Osteoblast (primary cell): Measurements from ENCODE around the gene FAM20C. TPM values are rescaled to one million over a fixed set of nuclear protein-coding genes. Genes with fewer than 3 reads are reported as not detected.
"Not testable (repeated sequence)": the region's sequence is repeated elsewhere in the genome, so short reads cannot be mapped to it uniquely, and the experiment has no call there.

Experiments used
- DNase-seq: peaks from one replicate; pipeline ENCODE4 v3.0.0; 2011; ENCODE audit warnings: low spot score, mixed read lengths; ENCODE audit not compliant: insufficient read length; ENCODE audit errors: missing footprints
- H2AFZ ChIP-seq: 2 replicates; pipeline ENCODE4 v1.6.0; 2011; ENCODE audit warnings: mild to moderate bottlenecking, low read length
- H3K27ac ChIP-seq: 2 replicates; pipeline ENCODE4 v1.5.1; 2011; ENCODE audit warnings: mild to moderate bottlenecking, low read depth, low read length, moderate library complexity
- H3K27me3 ChIP-seq: 2 replicates; pipeline ENCODE4 v1.6.0; 2012; ENCODE audit warnings: mild to moderate bottlenecking, control low read depth, inconsistent platforms, low read length, moderate library complexity; ENCODE audit not compliant: insufficient read depth
- H3K36me3 ChIP-seq: 2 replicates; pipeline ENCODE4 v1.5.1; 2011; ENCODE audit warnings: mild to moderate bottlenecking, low read length, control low read depth, moderate library complexity; ENCODE audit not compliant: insufficient read depth
- H3K4me1 ChIP-seq: 2 replicates; pipeline ENCODE4 v1.5.1; 2011; ENCODE audit warnings: mild to moderate bottlenecking, low read length, control low read depth, moderate library complexity; ENCODE audit not compliant: insufficient read depth
- H3K4me2 ChIP-seq: 2 replicates; pipeline ENCODE4 v1.6.0; 2011; ENCODE audit warnings: mild to moderate bottlenecking, low read length; ENCODE audit not compliant: insufficient read depth
- H3K4me3 ChIP-seq: fragments of 200-600 bp; sonication (generic); 3 replicates; pipeline ENCODE4 v1.5.1; 2012; ENCODE audit warnings: mild to moderate bottlenecking, low read length, inconsistent platforms; ENCODE audit not compliant: insufficient read depth
- H3K79me2 ChIP-seq: 2 replicates; pipeline ENCODE4 v1.6.0; 2012; ENCODE audit warnings: mild to moderate bottlenecking, low read length, control low read depth, inconsistent platforms; ENCODE audit not compliant: insufficient read depth
- H3K9me3 ChIP-seq: 2 replicates; pipeline ENCODE4 v1.5.1; 2011; ENCODE audit warnings: low read depth, low read length, control low read depth
- H4K20me1 ChIP-seq: 2 replicates; pipeline ENCODE4 v1.6.0; 2012; ENCODE audit warnings: mild to moderate bottlenecking, low read length, control low read depth; ENCODE audit not compliant: insufficient read depth
- CTCF ChIP-seq: IDR thresholded peaks from 2 replicates; pipeline ENCODE4 v1.5.1; 2011; ENCODE audit warnings: mild to moderate bottlenecking, low read depth, low read length, moderate library complexity; ENCODE audit errors: extremely low read depth
- total RNA-seq: library from RNA; depleted of rRNA; stranded (reverse); fragments of >200 nt; gene quantifications from 2 replicates; pipeline ENCODE4 v1.2.3, GENCODE V29; 2012

The FAM20C gene
- total RNA-seq, 1 donor, result 46.0 TPM

DNA sequence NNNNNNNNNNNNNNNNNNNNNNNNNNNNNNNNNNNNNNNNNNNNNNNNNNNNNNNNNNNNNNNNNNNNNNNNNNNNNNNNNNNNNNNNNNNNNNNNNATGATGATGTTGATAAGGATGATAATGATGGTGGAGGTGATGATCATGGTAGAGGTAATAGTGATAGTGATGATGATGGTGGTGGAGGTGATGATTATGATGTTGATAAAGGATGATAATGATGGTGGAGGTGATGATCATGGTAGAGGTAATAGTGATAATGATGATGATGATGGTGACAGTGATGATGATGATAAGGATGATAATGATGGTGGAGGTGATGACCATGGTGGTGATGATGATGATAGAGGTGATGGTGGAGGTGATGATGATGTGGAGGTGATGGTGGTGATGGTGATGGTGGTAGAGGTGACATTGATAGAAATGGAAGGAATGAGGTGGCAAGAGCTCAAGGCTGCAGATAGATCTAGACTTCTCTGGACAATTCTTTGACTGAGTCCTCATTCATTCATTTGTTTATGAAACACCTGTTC is 47.8 kb downstream of the FAM20C start:
- Histone ChIP-seq H2AFZ (no peak overlapping the region), H3K79me2 (peaks cover 53% of the 10 kb centered on the region), H3K4me3 (no peak overlapping the region), H3K4me2 (no peak overlapping the region), H3K27ac (no peak overlapping the region), H3K9me3 (no peaks in the 10 kb centered on the region), H4K20me1 (peaks cover 67% of the 10 kb centered on the region), H3K4me1 (no peaks in the 10 kb centered on the region), H3K36me3 (peaks cover 24% of the 10 kb centered on the region), H3K27me3 (no peaks in the 10 kb centered on the region)
- DNase-seq, result no peak
- no peak for TF ChIP-seq CTCF

DNA sequence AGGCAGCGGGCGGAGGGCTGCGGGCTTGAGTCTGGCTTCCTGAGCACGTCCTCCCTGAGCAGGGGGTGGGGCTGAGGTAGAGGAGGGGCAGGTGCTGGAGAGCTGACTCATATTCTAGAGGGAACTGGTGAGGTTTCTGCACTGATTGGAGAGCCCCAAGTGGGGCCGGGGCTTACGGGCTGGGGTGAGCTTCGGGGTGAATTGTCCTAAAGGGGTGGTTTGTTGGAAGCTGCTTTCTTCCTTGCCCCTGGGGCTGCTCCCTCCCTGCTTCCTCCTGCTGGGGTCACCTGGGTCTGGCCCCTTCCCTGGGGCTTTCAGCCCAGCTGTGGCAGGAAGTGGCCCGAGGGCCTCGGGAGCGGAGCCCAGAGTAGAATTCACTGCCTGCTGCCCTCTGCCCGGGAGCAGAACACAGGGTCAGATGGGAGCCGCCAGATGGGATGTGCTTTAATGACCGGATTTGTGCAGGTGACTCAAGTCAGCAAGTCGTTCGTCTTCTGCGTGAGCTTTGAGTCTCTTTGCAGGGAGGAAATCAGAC is 48.6 kb downstream of the FAM20C start:
- Histone ChIP-seq H3K27ac (no peak overlapping the region), H3K4me2 (no peak overlapping the region), H3K79me2 (peaks cover 47% of the 10 kb centered on the region), H3K36me3 (peaks cover 25% of the 10 kb centered on the region), H3K27me3 (no peaks in the 10 kb centered on the region), H3K4me1 (no peaks in the 10 kb centered on the region), H4K20me1 (peaks cover 66% of the 10 kb centered on the region), H2AFZ (no peak overlapping the region), H3K9me3 (no peaks in the 10 kb centered on the region), H3K4me3 (no peak overlapping the region)
- DNase-seq, result no peak
- TF ChIP-seq CTCF, result no peak

DNA sequence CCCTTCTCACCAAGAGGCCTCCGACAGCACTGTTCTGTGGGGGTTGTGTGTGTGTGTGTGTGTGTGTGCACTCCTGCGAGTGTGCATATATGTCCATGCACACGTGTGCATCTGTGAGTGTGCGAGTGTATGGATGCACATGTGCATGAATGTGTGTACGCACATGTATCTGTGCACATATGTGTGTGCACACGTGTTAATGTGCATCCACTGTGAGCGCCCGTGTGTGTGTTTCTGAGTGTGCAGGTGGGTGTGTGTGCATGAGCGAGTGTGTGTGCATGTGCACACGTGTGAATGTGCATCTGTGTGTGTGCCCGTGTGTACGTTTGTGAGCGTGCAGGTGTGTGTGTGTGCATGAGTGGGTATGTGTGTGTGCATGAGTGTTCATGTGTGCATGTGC is 49.1 kb downstream of the FAM20C start:
- H2AFZ ChIP-seq, result no peak overlapping the region
- no peak overlapping the region for H3K4me2 ChIP-seq
- no peak overlapping the region for H3K27ac ChIP-seq
- peaks cover 27% of the 10 kb centered on the region for H3K36me3 ChIP-seq
- H3K27me3 ChIP-seq, result no peaks in the 10 kb centered on the region
- no peaks in the 10 kb centered on the region for H3K4me1 ChIP-seq
- peaks cover 42% of the 10 kb centered on the region for H3K79me2 ChIP-seq
- no peak for TF ChIP-seq CTCF
- no peaks in the 10 kb centered on the region for H3K9me3 ChIP-seq
- no peak for DNase-seq
- peaks cover 61% of the 10 kb centered on the region for H4K20me1 ChIP-seq
- H3K4me3 ChIP-seq, result no peak overlapping the region

DNA sequence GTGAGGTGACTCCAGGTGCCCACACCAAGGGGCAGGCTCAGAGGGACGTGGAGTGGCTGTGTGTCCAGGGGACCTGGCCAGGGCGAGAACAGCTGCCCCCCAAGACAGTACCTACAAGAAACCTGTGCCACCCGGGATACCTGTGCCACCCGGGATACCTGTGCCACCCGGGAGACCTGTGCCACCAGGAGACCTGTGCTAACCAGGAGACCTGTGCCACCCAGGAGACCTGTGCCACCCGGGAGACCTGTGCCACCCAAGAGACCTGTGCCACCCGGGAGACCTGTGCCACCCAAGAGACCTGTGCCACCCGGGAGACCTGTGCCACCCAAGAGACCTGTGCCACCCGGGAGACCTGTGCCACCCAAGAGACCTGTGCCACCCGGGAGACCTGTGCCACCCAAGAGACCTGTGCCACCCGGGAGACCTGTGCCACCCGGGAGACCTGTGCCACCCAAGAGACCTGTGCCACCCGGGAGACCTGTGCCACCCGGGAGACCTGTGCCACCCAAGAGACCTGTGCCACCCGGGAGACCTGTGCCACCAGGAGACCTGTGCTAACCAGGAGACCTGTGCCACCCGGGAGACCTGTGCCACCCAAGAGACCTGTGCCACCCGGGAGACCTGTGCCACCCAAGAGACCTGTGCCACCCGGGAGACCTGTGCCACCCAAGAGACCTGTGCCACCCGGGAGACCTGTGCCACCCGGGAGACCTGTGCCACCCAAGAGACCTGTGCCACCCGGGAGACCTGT is 50.6 kb downstream of the FAM20C start:
- not testable (repeated sequence) for H2AFZ ChIP-seq, DNase-seq, H3K4me3 ChIP-seq

GRCh38 chr7:243580-243978 is 51.2 kb downstream of the FAM20C start:
- H3K4me1 ChIP-seq, DNase-seq, H3K4me2 ChIP-seq, H3K27ac ChIP-seq, H3K9me3 ChIP-seq, H2AFZ ChIP-seq, H3K4me3 ChIP-seq, H3K27me3 ChIP-seq: not testable (repeated sequence)
- peaks cover 51% of the 10 kb centered on the region for H4K20me1 ChIP-seq
- peaks cover 38% of the 10 kb centered on the region for H3K36me3 ChIP-seq
- H3K79me2 ChIP-seq, result peaks cover 30% of the 10 kb centered on the region

More for the DNA sequence above, 50.6 kb downstream of the FAM20C start:
- peaks cover 51% of the 10 kb centered on the region for H4K20me1 ChIP-seq
- H3K36me3 ChIP-seq, result peaks cover 33% of the 10 kb centered on the region
- not testable (repeated sequence) for H3K4me2 ChIP-seq, H3K27ac ChIP-seq, H3K9me3 ChIP-seq, H3K27me3 ChIP-seq, H3K4me1 ChIP-seq
- peaks cover 30% of the 10 kb centered on the region for H3K79me2 ChIP-seq
